Progenitor cell of endocrine pancreas (in vitro differentiated cells): Measurements from ENCODE around the gene BMP6. TPM values are rescaled to one million over a fixed set of nuclear protein-coding genes. Genes with fewer than 3 reads are reported as not detected.

Experiments
- DNase-seq: peaks from one replicate; pipeline ENCODE4 v3.0.0; 2021; ENCODE audit warnings: low spot score; ENCODE audit not compliant: unreplicated experiment
- H3K27ac Mint-ChIP-seq: 2 replicates; pipeline ENCODE4 v1.8.0; 2021; ENCODE audit warnings: mild to moderate bottlenecking, moderate library complexity, mixed read lengths
- H3K27me3 Mint-ChIP-seq: 2 replicates; pipeline ENCODE4 v1.8.0; 2021; ENCODE audit warnings: mixed read lengths
- H3K36me3 Mint-ChIP-seq: 2 replicates; pipeline ENCODE4 v1.8.0; 2022; ENCODE audit warnings: mixed read lengths; ENCODE audit not compliant: insufficient read depth
- H3K4me1 Mint-ChIP-seq: 2 replicates; pipeline ENCODE4 v1.8.0; 2021; ENCODE audit warnings: low read depth, mixed read lengths
- H3K4me3 Mint-ChIP-seq: 2 replicates; pipeline ENCODE4 v1.8.0; 2021; ENCODE audit warnings: low read depth, mild to moderate bottlenecking, moderate library complexity, mixed read lengths
- H3K9me3 Mint-ChIP-seq: 2 replicates; pipeline ENCODE4 v1.8.0; 2021; ENCODE audit warnings: low read depth, mixed read lengths
- total RNA-seq: library from RNA; stranded (reverse); gene quantifications from 2 replicates; pipeline ENCODE4 v1.2.1, GENCODE V29; 2021
- TF ChIP-seq, protein P1 (sequence below): fragments of 200-600 bp; sonication (generic); IDR thresholded peaks from one replicate; pipeline ENCODE4 v1.5.0; 2021; ENCODE audit warnings: antibody characterized with exemption, mild to moderate bottlenecking; ENCODE audit not compliant: unreplicated experiment

The BMP6 gene
- total RNA-seq, 1 donor from 2014 or later, result 3.4 TPM

DNA sequence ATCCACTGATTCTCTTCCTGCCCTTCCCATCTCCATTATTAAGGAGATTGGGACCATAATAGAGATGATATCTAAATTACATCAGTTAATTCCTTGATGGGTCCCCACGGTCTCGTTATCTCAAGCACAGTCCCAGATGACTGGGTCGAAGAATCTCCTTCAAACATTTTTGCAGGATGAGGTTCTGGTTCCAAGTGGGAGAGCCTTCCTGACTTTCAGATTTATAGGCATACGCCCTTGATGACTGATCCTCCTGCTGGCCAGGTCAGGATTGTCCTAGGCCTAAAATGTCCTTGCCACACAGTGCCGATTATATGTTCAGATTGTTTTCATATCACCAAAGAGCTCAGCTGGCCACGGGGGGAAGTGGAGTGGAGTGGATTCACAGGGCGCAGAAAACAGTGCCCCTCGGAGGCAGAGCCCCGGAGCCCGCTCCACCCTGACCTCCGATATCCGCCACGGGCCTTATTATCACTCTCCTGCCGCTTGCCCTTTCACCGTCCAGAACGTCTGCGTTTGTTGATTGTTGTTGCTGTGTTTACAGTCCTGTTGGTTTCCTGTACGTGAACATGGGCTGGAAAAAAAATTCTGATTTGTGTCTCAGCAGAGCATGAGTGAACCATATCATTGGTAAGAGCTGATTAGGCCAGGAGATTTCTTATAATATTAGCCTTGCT is 8.9 kb downstream of the BMP6 start:
- H3K27ac Mint-ChIP-seq, result no peak overlapping the region
- DNase-seq, result no peak
- TF ChIP-seq, protein P1, sequence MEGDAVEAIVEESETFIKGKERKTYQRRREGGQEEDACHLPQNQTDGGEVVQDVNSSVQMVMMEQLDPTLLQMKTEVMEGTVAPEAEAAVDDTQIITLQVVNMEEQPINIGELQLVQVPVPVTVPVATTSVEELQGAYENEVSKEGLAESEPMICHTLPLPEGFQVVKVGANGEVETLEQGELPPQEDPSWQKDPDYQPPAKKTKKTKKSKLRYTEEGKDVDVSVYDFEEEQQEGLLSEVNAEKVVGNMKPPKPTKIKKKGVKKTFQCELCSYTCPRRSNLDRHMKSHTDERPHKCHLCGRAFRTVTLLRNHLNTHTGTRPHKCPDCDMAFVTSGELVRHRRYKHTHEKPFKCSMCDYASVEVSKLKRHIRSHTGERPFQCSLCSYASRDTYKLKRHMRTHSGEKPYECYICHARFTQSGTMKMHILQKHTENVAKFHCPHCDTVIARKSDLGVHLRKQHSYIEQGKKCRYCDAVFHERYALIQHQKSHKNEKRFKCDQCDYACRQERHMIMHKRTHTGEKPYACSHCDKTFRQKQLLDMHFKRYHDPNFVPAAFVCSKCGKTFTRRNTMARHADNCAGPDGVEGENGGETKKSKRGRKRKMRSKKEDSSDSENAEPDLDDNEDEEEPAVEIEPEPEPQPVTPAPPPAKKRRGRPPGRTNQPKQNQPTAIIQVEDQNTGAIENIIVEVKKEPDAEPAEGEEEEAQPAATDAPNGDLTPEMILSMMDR, result no peak
- no peak overlapping the region for H3K4me3 Mint-ChIP-seq
- peaks cover 54% of the 10 kb centered on the region for H3K27me3 Mint-ChIP-seq
- no peaks in the 10 kb centered on the region for H3K9me3 Mint-ChIP-seq
- H3K36me3 Mint-ChIP-seq, result no peaks in the 10 kb centered on the region
- peaks cover under 1% of the 10 kb centered on the region for H3K4me1 Mint-ChIP-seq

DNA sequence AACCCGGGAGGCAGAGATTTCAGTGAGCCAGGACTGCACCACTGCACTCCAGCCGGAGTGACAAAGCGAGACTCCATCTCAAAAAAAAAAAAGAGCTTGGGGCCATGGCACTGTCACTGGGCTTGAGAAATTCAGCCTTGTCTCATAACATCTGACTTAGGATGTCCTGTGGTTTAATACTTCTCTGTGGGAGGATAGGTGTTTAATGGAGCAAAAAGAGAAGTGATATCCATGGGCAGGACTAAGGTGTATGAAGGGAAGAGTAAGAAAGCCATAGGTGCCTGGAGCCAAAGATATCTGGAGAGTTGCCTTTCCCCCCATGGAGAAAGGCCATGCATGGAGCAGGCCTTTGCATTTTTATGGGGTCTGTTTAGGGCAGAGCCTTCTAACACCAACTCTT is 11.2 kb downstream of the BMP6 start:
- Mint-ChIP-seq H3K27me3 (peaks cover 55% of the 10 kb centered on the region), H3K36me3 (no peaks in the 10 kb centered on the region), H3K27ac (no peak overlapping the region), H3K4me3 (no peak overlapping the region), H3K4me1 (no peaks in the 10 kb centered on the region), H3K9me3 (no peaks in the 10 kb centered on the region)
- TF ChIP-seq, protein P1, result no peak
- no peak for DNase-seq

DNA sequence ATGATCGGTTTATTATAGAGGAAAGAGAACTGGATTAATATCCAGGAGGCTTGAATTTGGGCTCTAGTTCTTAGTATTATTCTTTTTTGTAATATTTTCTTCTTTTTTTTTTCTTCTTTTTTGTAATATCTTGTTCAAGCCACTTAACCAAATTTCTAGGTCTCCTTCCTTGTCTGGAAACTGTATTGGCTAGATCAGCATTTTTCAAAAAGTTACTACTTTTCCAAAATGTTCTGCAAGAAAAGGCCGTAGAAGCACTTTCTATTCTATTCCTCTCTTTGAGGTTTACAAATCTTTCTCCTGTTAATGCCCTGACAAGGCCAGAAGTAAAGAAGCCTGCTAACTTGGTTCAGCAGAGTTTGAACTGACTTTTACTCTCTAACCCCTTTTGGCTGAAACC is 12.0 kb downstream of the BMP6 start:
- no peaks in the 10 kb centered on the region for H3K9me3 Mint-ChIP-seq
- no peak overlapping the region for H3K27ac Mint-ChIP-seq
- H3K4me1 Mint-ChIP-seq, result peaks cover 2% of the 10 kb centered on the region
- DNase-seq, result no peak
- H3K36me3 Mint-ChIP-seq, result no peaks in the 10 kb centered on the region
- H3K4me3 Mint-ChIP-seq, result no peak overlapping the region
- TF ChIP-seq, protein P1, result no peak
- H3K27me3 Mint-ChIP-seq, result peaks cover 63% of the 10 kb centered on the region

DNA sequence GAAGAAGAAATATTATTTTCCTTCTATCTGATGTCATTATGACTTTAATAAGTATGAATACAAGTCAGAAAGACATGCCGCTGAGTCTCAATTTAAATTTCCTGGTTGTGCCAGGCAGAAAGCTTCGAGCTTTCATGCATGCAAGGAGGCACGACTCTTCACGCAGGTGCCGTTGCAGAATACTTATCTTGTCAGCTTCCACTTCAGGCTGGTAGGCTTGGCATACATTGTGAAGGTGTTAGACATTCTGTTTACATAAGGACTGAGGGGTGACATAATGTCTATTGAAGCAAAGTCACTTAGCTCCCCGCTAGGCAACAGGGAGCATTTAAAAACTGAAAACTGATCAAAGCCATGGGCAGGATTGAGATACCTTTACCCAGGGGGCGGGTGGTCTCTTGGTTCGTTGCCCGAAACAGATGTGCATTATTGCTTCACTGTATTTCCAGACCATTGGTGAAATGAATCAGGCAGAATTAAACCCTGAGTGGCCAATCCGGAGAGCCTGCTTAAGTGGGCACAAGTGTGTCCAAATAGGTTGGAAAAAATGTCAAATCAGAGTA is 16.4 kb downstream of the BMP6 start:
- peaks cover 61% of the 10 kb centered on the region for H3K27me3 Mint-ChIP-seq

DNA sequence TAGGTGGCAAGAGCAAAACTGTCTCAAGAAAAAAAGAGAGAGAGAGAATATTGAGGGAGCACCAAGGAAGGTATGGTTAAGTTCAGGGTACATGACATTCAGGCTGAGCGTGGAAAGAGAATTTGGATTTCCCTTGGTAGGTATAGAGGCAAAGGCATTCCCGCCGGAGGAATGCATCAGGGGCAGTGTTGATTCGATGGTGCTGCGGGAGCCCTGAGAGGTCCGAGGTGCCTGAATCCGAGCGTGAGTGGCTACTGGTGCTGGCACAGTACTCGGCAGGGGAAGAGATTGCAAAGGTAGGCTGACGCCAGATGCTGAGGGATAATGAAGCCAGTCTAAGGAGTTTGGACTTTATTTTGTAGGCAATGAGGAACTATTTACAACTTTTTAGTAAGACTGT is 20.0 kb downstream of the BMP6 start:
- Mint-ChIP-seq H3K4me1 (peaks cover 2% of the 10 kb centered on the region), H3K4me3 (no peak overlapping the region), H3K9me3 (no peaks in the 10 kb centered on the region), H3K36me3 (no peaks in the 10 kb centered on the region), H3K27ac (no peak overlapping the region), H3K27me3 (peaks cover 34% of the 10 kb centered on the region)
- TF ChIP-seq, protein P1, result no peak
- DNase-seq, result no peak

More for the DNA sequence above, 16.4 kb downstream of the BMP6 start:
- Mint-ChIP-seq H3K4me1 (peaks cover 2% of the 10 kb centered on the region), H3K36me3 (no peaks in the 10 kb centered on the region), H3K9me3 (no peaks in the 10 kb centered on the region), H3K27ac (no peak overlapping the region), H3K4me3 (no peak overlapping the region)
- TF ChIP-seq, protein P1, result no peak
- DNase-seq, result no peak
